ENCODE measurements around the gene HMGN4. TPM values are rescaled to one million over a fixed set of nuclear protein-coding genes. Genes with fewer than 3 reads are reported as not detected.

HMGN4 gene
- total and polyA plus RNA-seq, 2 donors (not counting 3 experiments of a cell fraction or from before 2014, with no cell fraction given) = 13.1 to 36.9 TPM

DNA sequence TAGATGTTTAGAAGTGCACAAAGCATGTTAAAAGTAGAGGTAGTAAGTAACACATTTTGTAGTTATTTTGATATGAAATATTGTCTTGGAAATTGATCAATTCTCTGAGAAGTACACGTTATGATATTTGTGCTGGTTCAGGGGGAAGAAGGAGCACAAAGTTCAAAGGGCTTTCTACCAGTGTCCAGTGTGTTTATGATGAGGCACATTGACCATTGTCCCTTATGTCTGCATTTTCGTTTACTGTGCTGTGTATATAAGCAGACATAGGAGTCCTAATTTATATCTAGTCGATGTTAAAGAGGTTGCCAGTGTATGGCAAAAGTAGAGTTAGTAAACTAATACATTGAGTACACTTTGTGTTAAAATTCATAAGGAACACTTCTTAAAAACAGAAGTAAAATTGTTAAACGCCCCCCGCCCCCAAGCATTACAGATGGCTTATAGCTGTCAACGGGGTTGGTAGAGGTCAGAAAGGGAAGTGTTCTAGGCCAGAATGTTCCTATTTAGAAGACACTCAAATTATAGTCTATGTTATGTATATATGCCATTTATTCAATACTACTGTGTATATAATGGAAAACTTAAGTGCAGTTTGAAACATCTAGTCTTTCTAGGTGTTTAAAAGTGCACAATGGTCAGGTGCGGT lies 13.3 kb upstream of the HMGN4 start:
- CTCF ChIA-PET = no interaction called here
- H2AFZ ChIP-seq (ENCODE audit: low read depth, low read length) = no peak overlapping the region
- H3K27ac ChIP-seq (ENCODE audit: insufficient read depth, low read depth, low read length) = no peak overlapping the region
- TF ChIP-seq EZH2 (IDR thresholded peaks at IDR 0.05; ENCODE audit: borderline replicate concordance, low read depth, low read length, severe bottlenecking) (no peak), JUN (IDR thresholded peaks at IDR 0.05; ENCODE audit: borderline replicate concordance, insufficient read depth, insufficient read length, low read depth) (no peak), MYC (IDR thresholded peaks at IDR 0.05; ENCODE audit: low read depth, low read length) (no peak), FOS (IDR thresholded peaks at IDR 0.05; ENCODE audit: borderline replicate concordance, insufficient read depth, low read length) (no peak), POLR2A (IDR thresholded peaks at IDR 0.05; ENCODE audit: low read depth, low read length) (no peak), GATA2 (IDR thresholded peaks at IDR 0.05; ENCODE audit: insufficient read depth, insufficient read length, low read depth, low read length) (no peak), POLR2AphosphoS5 (IDR thresholded peaks at IDR 0.05; ENCODE audit: insufficient read depth, low read depth, low read length) (no peak), MAX (IDR thresholded peaks at IDR 0.05; ENCODE audit: insufficient read depth, insufficient read length) (no peak)
- TF ChIP-seq, protein P1, sequence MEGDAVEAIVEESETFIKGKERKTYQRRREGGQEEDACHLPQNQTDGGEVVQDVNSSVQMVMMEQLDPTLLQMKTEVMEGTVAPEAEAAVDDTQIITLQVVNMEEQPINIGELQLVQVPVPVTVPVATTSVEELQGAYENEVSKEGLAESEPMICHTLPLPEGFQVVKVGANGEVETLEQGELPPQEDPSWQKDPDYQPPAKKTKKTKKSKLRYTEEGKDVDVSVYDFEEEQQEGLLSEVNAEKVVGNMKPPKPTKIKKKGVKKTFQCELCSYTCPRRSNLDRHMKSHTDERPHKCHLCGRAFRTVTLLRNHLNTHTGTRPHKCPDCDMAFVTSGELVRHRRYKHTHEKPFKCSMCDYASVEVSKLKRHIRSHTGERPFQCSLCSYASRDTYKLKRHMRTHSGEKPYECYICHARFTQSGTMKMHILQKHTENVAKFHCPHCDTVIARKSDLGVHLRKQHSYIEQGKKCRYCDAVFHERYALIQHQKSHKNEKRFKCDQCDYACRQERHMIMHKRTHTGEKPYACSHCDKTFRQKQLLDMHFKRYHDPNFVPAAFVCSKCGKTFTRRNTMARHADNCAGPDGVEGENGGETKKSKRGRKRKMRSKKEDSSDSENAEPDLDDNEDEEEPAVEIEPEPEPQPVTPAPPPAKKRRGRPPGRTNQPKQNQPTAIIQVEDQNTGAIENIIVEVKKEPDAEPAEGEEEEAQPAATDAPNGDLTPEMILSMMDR (IDR thresholded peaks at IDR 0.05; ENCODE audit: extremely low read depth in 1 of 2, insufficient read depth in 1 of 2, low read depth in 1 of 2, low read length in 2 of 2) = no peak
- POLR2A ChIA-PET = no interaction called here
- H3K9me1 ChIP-seq (replicated peaks; ENCODE audit: control insufficient read depth, extremely low read depth, insufficient read depth, low read length) = no peaks in the 10 kb centered on the region
- H3K27me3 ChIP-seq (ENCODE audit: control insufficient read depth in 2 of 2, insufficient read depth in 2 of 2, low read length in 2 of 2) = no peaks in the 10 kb centered on the region
- intact Hi-C loops (cut with micrococcal nuclease) = no loop called here
- H4K20me1 ChIP-seq (replicated peaks; ENCODE audit: control insufficient read depth, extremely low read depth, insufficient read depth, low read length) = no peaks in the 10 kb centered on the region
- H3K36me3 ChIP-seq (ENCODE audit: control insufficient read depth in 2 of 2, extremely low read depth in 1 of 2, insufficient read depth in 2 of 2, low read length in 2 of 2) = no peaks in the 10 kb centered on the region
- no peak for DNase-seq (ENCODE audit: low read depth, low spot score)
- H3K4me1 ChIP-seq (ENCODE audit: control insufficient read depth, extremely low read depth, insufficient read depth, low read length) = peaks cover 10% of the 10 kb centered on the region
- dilution Hi-C loops (cut with MboI; ENCODE audit: extremely low pct_ligation_motif_present, low sequenced_read_pairs) = loop anchor here (25.0 kb wide), 1 partner anchor 188 kb away; no protein-coding TSS in a partner anchor
- no peak overlapping the region for H3K9ac ChIP-seq (replicated peaks; ENCODE audit: extremely low read depth, insufficient read depth, low read length)
- H3K9me3 ChIP-seq (replicated peaks; ENCODE audit: control insufficient read depth, insufficient read depth, low read length) = no peaks in the 10 kb centered on the region
- no peak overlapping the region for H3K4me2 ChIP-seq (ENCODE audit: insufficient read depth, low read length)
- no peak for FAIRE-seq
- H3K4me3 ChIP-seq (replicated peaks in 1 of 3; ENCODE audit: insufficient read depth in 1 of 3, low read depth in 1 of 3, low read length in 3 of 3) = no peak overlapping the region
- no peaks in the 10 kb centered on the region for H3K79me2 ChIP-seq (ENCODE audit: control insufficient read depth, insufficient read depth, low read length)
- no TSS peak for BruUV-seq (replicated peaks)
